GM18951 (cell line): ENCODE data around the gene FAM219A.
A peak's percentile ranks its signal among the peaks of the same experiment; 100 is the strongest.

Source experiments
- POLR2A ChIP-seq: IDR thresholded peaks from 4 replicates; pipeline ENCODE4 v1.6.1; 2011; ENCODE audit warnings: mild to moderate bottlenecking; ENCODE audit not compliant: insufficient read length, insufficient read depth; ENCODE audit errors: extremely low read depth
- in situ Hi-C: fragments of 300-500 bp; cut with MboI; formaldehyde crosslinking; loops from one replicate; pipeline ENCODE4 v1.12.0; 2022; ENCODE audit warnings: low sequenced_read_pairs, mixed read lengths, inconsistent platforms; ENCODE audit not compliant: unreplicated experiment

FAM219A gene

GRCh38 chr9:34378376-34379060 is 79.9 kb downstream of the FAM219A start:
- in situ Hi-C loops, result no loop called here
- no peak for TF ChIP-seq POLR2A

GRCh38 chr9:34377404-34377746 is 81.0 kb downstream of the FAM219A start:
- TF ChIP-seq POLR2A, result no peak
- in situ Hi-C loops, result no loop called here

DNA sequence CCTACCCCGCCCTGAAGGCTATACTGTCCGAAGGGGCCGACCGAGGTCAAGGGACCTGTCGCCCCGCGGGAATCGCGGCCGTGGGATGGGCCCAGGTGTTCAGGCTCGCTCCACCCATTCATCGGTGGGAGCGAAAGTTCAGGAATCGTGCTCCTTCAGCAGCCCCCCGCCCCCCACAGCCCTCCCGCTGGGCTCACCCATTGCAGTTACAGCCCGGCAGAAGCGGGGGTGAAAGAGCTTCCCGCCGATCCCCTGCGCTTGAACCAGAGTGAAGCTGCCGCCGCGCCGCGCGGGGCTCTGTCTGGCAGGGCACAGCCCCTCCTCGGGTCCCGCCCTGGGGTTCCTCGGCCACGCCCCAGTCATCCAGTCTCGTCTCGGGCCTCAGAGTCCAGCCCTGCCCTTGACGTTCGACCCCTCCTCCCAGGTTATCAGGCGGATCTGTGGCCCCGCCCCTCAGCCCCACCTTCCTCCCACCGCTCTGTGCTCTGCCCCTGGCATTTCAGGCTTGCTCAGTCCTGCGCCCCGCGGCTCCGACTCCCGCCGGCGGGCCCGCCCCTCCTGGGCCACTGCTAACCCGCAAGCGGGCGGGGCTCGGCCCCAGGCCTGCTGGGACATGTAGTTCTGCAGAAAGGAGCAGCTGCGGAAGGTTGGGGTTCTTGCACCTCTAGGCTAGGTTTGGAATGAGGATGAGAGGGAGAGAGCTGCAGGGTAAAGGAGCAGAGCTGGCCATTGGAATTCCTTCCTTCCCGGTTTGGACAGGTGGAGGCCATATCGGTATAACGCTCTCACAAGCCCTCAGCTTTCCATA is 81.6 kb downstream of the FAM219A start, which contains the start of gene MYORG:
Gene MYORG, minus strand, starts transcription at position 303 of the 808 bp plus-strand sequence. CDS start 3,955 bp downstream, outside the sequence.
- peak; percentile 38 for TF ChIP-seq POLR2A
- in situ Hi-C loops, result no loop called here

DNA sequence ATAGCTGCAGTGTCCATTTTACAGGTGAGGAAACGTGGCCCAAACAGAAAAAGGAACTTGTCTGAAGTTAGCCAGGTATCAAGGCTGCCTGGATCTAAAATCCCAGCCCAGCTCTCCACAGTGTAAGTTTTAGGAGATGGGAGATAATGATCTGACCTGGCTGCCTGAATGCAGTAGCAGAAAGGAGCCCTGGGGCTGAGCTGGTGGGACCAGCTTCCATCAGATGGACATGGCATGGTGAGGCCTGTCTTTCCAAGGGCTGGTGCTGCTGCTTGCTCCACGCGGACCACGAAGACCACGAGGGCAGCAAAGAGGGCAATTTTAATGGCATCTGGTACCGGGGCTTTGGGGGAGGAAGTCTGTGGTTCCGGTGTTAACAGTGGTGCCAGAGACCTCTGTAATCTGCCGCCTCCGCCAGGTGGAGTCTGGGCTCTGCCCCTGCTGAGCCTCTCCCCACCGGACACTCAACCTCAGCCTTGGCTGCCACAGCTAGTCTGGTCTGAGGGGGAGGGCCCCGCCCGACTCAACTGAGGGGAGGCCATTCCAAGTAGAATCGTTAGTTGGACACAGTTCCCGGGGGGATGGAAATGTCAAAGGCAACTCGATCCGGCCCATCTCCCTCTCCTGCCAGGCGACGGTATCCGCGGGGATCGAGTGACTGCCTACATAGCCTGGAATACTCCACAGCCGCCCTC is 82.3 kb downstream of the FAM219A start:
- no peak for TF ChIP-seq POLR2A
- in situ Hi-C loops, result no loop called here

DNA sequence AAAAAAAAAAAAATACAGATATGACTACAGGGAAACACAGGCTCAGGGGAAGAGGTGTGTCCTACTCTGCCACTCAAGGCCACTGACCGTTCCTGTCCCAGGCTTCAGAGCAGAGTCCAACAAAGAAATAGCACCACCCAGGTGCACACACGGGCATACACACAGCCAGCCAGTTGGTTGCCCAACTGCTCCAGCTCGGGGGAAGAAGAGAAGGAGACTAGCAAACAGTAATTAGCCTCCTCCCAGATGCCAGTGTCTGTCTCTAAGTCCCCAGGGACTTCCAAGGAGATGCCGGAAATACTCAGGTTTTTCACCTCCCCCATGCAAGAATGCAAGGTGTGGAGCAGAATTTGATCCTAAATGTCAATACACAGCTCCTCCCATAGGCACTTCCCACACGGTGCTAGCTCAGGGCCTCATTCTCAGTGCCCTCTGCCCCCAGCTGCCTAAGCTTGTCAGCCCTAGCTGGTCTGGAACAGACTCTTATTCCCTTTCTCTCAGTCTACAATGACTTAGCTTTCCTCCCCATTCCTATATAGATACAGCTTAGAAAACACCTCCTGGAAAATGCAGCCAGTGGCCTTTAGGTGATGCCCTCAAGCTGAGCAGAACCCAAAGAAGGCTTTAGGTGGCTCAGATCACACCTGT is 83.3 kb downstream of the FAM219A start:
- TF ChIP-seq POLR2A, result no peak
- in situ Hi-C loops, result no loop called here

GRCh38 chr9:34374339-34374738 is 84.0 kb downstream of the FAM219A start:
- in situ Hi-C loops, result no loop called here

DNA sequence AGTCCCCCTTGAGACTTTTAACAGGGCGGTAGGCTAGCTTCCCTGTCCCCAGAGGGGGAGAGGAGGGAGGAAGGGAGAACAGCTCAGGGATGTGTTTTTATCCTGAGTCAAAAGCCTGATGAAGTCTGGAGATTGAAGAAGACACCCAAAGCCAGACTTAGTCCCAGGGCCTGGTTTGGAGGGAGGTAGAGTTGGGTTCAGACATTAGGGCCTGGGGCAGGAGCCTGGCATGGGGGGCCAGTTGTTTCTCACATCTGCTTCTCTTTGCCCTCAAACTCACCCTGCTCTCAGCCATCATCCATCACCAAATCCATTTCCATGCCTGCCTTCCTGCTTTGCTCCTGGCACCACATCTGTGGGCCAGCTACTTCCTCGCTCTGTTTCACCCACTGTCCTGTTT is 84.6 kb downstream of the FAM219A start:
- TF ChIP-seq POLR2A, result no peak
- in situ Hi-C loops, result no loop called here

More at GRCh38 chr9:34374339-34374738, 84.0 kb downstream of the FAM219A start:
- TF ChIP-seq POLR2A, result no peak

- TF ChIP-seq POLR2A, result no peak
- in situ Hi-C loops, result no loop called here
Observed at GRCh38 chr9:34372467-34373011, 85.8 kb downstream of the FAM219A start.

- TF ChIP-seq POLR2A, result no peak
- in situ Hi-C loops, result no loop called here
Observed at GRCh38 chr9:34371886-34372466, 86.4 kb downstream of the FAM219A start.

GRCh38 chr9:34370970-34371880 is 87.1 kb downstream of the FAM219A start:
- TF ChIP-seq POLR2A, result no peak
- in situ Hi-C loops, result no loop called here

GRCh38 chr9:34370335-34370969 is 87.9 kb downstream of the FAM219A start:
- no peak for TF ChIP-seq POLR2A
- in situ Hi-C loops, result no loop called here
